Astrocyte (in vitro differentiated cells and primary cell): ENCODE measurements around the gene ENOX1.

ENCODE experiments used
- EZH2 ChIP-seq: IDR thresholded peaks from 2 replicates; pipeline ENCODE4 v1.6.1; 2012; ENCODE audit warnings: mild to moderate bottlenecking, low read length, inconsistent platforms; ENCODE audit not compliant: insufficient read depth
- TF ChIP-seq, protein P1 (sequence below): IDR thresholded peaks from 2 replicates; pipeline ENCODE4 v1.5.1; 2011; ENCODE audit warnings: low read depth, mild to moderate bottlenecking, inconsistent platforms, low read length, moderate library complexity; ENCODE audit not compliant: insufficient read depth

DNA sequence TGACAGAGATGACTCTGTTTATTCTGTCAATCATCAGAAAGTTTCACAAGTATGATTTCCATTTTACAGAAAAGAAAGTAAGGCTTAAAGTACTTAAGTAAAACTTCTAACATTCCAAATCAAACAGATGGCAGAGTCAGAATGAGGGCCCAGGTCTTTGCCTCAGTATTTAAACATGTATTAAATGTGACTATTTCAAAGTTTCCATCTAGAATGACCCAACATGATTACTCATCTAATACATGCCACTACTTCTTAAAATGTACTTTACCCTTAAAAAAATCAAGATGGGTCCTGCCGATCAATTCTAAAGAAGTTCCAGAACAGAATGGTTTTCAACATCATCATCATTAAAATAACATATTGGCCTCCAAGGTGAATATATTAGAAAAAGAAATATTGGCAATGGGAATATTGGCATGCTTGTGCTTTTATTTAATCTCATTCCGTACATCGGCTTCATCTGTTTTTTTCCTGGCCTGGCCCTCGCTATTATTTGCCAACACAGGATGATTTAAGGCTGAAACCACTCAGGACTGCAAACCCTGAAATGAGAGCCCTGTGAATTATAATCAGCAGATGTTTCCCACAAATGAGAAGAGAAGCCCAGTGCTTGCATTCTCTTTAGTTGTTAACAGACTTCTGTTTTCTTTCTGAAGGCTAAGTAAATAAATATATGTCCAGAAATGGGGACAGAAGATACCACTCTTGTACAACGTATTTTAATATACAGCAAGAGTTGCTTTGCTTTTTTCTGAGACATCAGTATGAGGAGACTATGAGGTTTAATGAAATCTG, 423.4 kb downstream of the ENOX1 start:
- TF ChIP-seq, protein P1, sequence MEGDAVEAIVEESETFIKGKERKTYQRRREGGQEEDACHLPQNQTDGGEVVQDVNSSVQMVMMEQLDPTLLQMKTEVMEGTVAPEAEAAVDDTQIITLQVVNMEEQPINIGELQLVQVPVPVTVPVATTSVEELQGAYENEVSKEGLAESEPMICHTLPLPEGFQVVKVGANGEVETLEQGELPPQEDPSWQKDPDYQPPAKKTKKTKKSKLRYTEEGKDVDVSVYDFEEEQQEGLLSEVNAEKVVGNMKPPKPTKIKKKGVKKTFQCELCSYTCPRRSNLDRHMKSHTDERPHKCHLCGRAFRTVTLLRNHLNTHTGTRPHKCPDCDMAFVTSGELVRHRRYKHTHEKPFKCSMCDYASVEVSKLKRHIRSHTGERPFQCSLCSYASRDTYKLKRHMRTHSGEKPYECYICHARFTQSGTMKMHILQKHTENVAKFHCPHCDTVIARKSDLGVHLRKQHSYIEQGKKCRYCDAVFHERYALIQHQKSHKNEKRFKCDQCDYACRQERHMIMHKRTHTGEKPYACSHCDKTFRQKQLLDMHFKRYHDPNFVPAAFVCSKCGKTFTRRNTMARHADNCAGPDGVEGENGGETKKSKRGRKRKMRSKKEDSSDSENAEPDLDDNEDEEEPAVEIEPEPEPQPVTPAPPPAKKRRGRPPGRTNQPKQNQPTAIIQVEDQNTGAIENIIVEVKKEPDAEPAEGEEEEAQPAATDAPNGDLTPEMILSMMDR: no peak
- TF ChIP-seq EZH2: no peak
